HG03097 (cell line): ENCODE measurements around the gene ZNF350.
"Not testable (repeated sequence)": the region's sequence is repeated elsewhere in the genome, so short reads cannot be mapped to it uniquely, and the experiment has no call there.

Experiments
- ATAC-seq: cut with Tn5 transposase; IDR thresholded peaks from one replicate; pipeline ENCODE4 v1.9.1; 2021; ENCODE audit not compliant: unreplicated experiment, low FRiP score

ZNF350 gene

DNA sequence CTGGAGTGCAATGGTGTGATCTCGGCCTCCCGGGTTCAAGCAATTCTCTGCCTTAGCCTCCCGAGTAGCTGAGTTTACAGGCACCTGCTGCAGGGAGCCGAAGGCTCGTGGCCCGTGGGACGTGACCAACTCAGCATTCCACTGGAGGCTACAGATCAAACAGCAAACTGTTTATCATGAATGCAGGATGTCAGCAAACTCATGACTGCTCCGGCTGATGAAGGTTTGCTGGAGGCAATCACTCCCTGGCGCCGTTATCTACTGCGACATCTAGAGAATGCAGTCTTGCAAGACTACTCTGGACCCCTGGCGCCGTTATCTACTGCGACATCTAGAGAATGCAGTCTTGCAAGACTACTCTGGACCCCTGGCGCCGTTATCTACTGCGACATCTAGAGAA is 10.9 kb downstream of the ZNF350 start:
- not testable (repeated sequence) for ATAC-seq

- no peak for ATAC-seq
These were observed 15.0 kb downstream of the ZNF350 start for GRCh38 chr19:51971624-51972023.

DNA sequence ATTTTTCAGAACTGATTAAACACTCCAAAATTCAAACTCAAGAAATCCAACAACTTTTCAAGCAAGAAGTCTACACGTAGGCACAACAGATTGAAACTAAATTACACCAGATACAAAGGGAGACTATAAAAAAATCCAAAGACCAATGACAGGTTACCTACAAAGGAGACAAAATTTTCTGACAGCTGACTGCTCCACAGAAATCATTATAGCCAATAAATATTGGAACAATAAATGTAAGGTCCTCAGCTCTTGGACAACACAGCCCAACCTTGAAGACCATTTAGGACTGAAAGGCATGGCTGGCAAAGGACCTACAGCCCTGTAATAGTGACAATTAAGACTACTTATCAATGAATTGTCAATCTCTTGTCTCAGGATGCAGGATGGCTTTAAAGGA is 15.9 kb downstream of the ZNF350 start:
- no peak for ATAC-seq

DNA sequence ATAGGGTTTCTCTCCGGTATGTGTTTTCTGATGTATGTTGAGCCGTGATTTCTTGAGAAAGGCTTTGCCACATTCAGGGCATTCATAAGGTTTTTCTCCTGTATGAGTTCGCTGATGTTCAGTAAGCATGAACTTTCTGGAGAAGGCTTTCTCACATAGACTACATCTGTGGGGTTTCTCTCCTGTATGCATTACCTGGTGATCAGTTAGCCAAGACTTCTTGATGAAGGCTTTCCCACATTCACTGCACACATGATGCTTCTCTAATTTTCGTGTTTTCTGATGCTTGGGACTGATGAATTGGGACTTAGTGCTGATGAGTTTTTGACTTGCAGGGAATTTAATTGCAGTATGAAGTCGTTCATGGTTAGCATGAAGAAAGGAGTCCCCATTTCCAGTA is 21.1 kb downstream of the ZNF350 start:
- no peak for ATAC-seq

DNA sequence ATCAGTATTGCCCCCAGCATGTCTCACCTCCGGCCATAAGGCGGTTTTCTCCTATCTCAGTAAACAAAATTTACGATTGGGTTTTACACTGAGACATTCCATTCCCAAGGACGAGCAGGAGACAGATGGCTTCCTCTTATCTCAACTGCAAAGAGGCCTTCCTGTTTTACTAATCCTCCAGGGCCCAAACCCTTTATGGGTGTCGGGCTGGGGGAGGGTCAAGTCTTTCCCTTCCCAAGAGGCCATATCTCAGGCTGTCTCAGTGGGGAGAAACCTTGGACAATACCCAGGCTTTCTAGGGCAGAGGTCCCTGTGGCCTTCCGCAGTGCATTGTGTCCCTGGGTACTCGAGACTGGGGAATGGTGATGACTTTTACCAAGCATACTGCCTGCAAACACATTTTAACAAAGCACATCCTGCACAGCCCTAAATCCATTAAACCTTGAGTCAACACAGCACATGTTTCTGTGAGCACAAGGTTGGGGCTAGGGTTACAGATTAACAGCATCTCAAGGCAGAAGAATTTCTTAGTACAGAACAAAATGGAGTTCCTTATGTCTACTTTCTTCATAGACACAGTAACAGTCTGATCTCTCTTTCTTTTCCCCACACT is 25.9 kb downstream of the ZNF350 start:
- not testable (repeated sequence) for ATAC-seq

GRCh38 chr19:51959791-51960190 is 26.8 kb downstream of the ZNF350 start:
- ATAC-seq: no peak

GRCh38 chr19:51957846-51958245 is 28.8 kb downstream of the ZNF350 start:
- ATAC-seq: not testable (repeated sequence)

GRCh38 chr19:51948975-51949374 is 37.7 kb downstream of the ZNF350 start:
- no peak for ATAC-seq

DNA sequence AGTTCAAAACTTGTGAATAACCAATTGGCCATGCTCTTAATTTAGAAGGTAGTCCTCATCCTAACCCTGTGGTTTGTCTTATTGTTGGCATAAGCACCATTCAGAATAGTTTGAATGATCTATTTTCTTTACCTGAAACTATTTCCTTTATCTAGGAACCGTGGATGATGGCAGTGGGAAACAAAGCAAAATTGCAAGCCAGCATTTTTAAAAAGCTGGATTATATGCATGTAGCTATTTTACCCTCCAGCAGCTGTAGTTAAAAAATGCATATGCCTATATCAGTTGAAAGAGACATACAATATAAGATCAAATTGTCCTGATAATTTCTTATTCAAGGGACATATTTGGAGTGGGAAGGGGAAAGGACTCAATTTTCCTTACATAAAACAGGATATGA is 40.0 kb downstream of the ZNF350 start:
- ATAC-seq: no peak

DNA sequence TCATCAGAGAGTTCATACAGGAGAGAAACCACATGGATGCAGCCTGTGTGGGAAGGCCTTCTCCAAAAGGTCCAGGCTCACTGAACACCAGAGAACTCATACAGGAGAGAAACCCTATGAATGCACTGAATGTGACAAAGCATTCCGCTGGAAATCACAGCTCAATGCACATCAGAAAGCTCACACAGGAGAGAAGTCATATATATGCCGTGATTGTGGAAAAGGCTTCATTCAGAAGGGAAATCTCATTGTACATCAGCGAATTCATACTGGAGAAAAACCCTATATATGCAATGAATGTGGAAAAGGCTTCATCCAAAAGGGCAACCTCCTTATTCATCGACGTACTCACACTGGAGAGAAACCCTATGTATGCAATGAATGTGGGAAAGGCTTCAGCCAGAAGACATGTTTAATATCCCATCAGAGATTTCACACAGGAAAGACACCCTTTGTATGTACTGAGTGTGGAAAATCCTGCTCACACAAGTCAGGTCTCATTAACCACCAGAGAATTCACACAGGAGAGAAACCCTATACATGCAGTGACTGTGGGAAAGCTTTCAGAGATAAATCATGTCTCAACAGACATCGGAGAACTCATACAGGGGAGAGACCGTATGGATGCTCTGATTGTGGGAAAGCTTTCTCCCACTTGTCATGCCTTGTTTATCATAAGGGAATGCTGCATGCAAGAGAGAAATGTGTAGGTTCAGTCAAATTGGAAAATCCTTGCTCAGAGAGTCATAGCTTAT is 41.7 kb downstream of the ZNF350 start:
- ATAC-seq: no peak

DNA sequence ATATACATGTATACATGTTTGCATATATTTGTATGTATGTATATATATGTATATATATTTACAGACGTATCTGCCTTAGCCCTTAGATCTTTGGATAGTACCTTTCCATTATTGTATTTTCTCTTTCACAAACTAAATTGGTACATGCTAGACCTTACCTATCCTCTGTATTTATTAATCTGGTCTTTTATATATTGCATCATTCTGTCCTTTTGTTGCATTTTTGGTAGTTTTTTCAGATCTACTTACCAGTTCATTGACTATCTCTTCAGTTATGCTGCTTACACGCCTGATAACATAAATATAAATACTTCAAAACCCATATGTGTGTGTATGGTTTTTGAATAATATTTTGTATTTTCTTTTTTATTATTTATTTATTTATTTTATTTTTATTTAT is 47.7 kb downstream of the ZNF350 start:
- no peak for ATAC-seq

DNA sequence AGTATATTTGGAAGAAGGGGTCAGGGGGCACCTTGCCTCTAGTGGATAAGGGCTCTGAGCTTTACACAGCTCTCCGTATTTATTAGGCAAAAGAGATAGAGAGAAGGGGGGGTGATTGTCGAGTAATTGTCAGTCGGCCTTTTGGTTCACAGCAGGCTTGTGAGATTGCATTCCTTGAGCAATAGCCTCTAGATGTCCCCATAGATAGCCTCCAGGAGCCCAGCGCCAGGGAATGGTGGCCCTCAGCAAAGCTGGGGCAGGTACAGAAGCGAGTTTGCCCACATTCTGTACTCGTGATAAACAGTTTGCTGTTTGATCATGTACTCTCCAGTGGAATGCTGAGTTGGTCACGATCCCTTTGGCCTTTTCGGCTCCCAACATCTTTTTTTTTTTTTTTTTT is 54.7 kb downstream of the ZNF350 start:
- ATAC-seq: no peak

- no peak for ATAC-seq
These were observed 58.8 kb downstream of the ZNF350 start for GRCh38 chr19:51927859-51928258.

DNA sequence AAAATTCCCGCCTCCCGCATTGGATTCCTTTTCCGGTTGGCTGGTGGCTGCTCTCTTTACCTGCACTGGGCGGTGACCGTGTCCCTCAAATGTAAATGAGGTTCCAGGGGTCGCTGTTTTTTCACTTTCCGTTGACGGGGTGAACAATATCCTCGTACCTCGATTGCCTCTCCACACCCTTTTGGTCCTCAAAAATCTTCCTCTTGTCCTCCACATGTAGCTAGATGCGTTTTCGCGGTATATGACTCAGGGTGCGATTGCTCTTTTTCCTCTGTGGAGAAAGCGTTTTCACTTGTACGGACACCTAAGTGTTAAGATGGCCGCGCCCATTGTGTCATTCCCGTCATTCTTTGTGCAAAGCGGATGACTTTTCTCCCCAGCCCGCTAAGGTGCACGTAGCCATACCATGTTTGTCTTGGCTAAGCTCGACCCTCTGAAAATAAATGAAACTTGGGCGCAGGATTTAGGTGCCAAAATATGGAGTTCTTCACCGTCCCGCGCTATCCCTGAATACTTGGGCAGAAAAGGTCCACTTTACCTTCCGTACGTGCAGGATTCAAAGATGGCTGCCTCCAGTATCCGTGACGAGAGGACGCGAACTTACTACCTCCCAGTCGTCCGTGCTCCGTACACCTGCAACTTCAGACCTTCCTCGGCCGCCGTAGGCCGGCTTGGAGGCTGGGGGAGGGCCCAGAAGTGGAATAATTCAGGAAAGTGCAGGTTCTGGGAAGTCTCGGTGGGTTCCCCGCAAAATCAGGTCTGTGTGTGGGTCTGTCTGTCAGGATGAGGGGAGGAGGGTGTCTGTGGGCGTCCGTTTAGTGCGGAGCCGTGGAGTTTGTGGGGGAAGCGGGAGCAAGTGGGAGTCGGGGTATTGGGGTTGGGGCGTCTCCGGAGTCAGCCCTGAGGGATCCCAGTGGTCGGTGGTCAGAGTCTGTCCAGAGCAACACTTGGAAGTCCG is 59.6 kb downstream of the ZNF350 start, which contains the start of gene ZNF613:
TSS of gene ZNF613 (plus strand) at position 689 of the 958 bp plus-strand sequence. CDS start 8,749 bp downstream, outside the sequence.
- peak; percentile 81 for ATAC-seq

- no peak for ATAC-seq
These were observed 60.2 kb downstream of the ZNF350 start for GRCh38 chr19:51926426-51926783.

DNA sequence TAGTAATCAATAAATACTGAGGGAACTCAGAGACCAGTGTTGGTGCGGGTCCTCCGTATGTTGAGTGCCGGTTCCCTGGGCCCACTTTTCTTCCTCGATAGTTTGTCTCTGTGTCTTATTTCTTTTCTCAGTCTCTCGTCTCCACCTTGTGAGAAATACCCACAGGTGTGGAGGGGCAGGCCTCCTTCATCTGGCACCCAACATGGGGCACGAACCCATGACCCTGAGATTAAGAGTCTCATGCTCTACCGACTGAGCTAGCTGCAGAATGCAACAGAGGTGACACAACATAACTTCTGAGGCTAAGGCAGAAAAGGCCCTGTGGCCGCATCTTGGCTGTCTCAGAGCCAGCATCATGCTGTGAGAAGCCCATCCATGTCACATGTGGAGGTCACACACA is 64.7 kb downstream of the ZNF350 start:
- ATAC-seq: no peak

GRCh38 chr19:51919606-51920005 is 67.0 kb downstream of the ZNF350 start:
- ATAC-seq: no peak

DNA sequence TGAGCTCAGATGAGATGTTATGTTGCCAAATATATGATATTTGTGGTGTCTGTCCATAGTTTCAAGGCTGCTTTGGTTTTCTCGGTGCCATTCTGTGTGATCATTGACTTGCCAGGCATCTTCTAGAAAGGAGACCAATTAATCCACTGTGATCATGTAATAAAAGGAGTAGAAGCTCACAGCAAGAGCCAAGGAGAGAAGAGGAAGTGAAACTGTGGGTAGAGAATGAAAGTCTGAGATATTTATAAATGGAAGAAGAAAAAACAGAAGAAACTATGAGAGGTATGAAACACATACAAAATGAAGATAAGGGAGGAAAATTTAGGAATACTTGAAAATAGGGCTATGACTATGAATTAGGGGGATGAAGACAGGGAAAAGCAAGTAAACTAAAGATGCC is 70.5 kb downstream of the ZNF350 start:
- ATAC-seq: no peak

DNA sequence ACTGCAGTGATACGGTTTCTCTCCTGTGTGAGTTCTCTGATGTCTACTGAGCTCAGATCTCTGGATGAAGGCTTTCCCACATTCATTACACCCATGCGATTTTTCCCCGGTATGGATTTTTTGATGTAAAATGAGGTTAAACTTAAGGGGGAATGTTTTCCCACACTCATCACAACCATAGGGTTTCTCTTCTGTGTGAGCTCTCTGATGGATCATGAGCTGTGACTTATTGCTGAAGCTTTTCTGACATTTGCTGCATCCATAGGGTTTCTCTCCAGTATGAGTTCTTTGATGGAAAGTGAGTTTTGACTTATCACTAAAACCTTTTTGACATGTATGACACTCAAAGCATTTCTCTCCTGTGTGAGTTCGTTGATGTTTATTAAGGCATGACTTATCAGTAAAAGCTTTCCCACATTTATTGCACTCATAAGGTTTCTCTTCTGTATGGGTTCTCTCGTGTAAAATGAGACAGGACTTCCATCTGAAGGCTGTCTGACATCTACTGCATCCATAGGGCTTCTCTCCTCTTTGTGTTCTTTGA is 71.2 kb downstream of the ZNF350 start:
- no peak for ATAC-seq
